Mucosa of descending colon (tissue), 3 donors: Measurements from ENCODE around the gene OR8G1. TPM values are rescaled to one million over a fixed set of nuclear protein-coding genes. Genes with fewer than 3 reads are reported as not detected.
"Not testable (repeated sequence)": the region's sequence is repeated elsewhere in the genome, so short reads cannot be mapped to it uniquely, and the experiment has no call there.

Source experiments
- ATAC-seq: fragments of 200-7000 bp; cut with Tn5 transposase; one replicate; pipeline ENCODE4 v1.9.1; 2020; ENCODE audit warnings: mild to moderate bottlenecking, moderate library complexity
- DNase-seq, 3 donors: peaks; one replicate each; pipeline ENCODE4 v3.0.0-alpha.2; 2020
- H3K36me3 ChIP-seq: fragments of 200-600 bp; one replicate; pipeline ENCODE4 v1.8.0; 2021; ENCODE audit warnings: low read depth, mild to moderate bottlenecking
- H3K4me1 ChIP-seq: fragments of 200-600 bp; one replicate; pipeline ENCODE4 v1.8.0; 2021; ENCODE audit warnings: low read depth, mild to moderate bottlenecking
- H3K4me3 ChIP-seq: fragments of 200-600 bp; one replicate; pipeline ENCODE4 v1.8.0; 2021; ENCODE audit warnings: mild to moderate bottlenecking
- H3K9me3 ChIP-seq: fragments of 200-600 bp; one replicate; pipeline ENCODE4 v1.8.0; 2021; ENCODE audit warnings: mild to moderate bottlenecking
- CTCF ChIP-seq: fragments of 200-600 bp; IDR thresholded peaks from one replicate; pipeline ENCODE4 v1.8.0; 2022; ENCODE audit warnings: antibody characterized with exemption, mild to moderate bottlenecking
- intact Hi-C, 2 donors: fragments of 100-400 bp; cut with DNase I in 1 of 2; cut with micrococcal nuclease in 1 of 2; formaldehyde crosslinking; loops; one replicate each; pipeline versions ENCODE4 v1.11.0 to v1.11.1; 2022; cut with DNase I, micrococcal nuclease
- total RNA-seq, 3 donors: library from RNA; stranded (reverse); fragmentation: NEBNext Ultra II Directional in 2 of 3; extraction: Animal tissue kit (Norgen Biotek cat#: 25700) in 2 of 3; gene quantifications; one replicate each; pipeline versions ENCODE4 v1.2.1 to v1.2.4, GENCODE V29; 2021 to 2023
- donor health status: DM: no; HTN: no; CAD: no; lungs with moderate emphysema.
- donor health status: DM: no; HTN: no; CAD: no.
- donor health status: DM: no; HTN: yes; CAD: no.

The OR8G1 gene
- total RNA-seq, 3 donors from 2014 or later, result not detected

- ATAC-seq (no peak), DNase-seq (no peak)
- Histone ChIP-seq H3K9me3 (no peaks in the 10 kb centered on the region), H3K4me3 (no peak overlapping the region), H3K36me3 (no peaks in the 10 kb centered on the region), H3K4me1 (no peaks in the 10 kb centered on the region)
- intact Hi-C loops, result no loop called here
- no peak for TF ChIP-seq CTCF
These were observed 31.0 kb upstream of the OR8G1 start for GRCh38 chr11:124209824-124210357.

- no peak for ATAC-seq
- no peak for TF ChIP-seq CTCF
- Histone ChIP-seq H3K9me3 (no peaks in the 10 kb centered on the region), H3K36me3 (no peaks in the 10 kb centered on the region), H3K4me3 (no peak overlapping the region), H3K4me1 (no peaks in the 10 kb centered on the region)
- intact Hi-C loops, result no loop called here
- DNase-seq, result no peak
These were observed 30.5 kb upstream of the OR8G1 start for GRCh38 chr11:124210421-124210820.

- ATAC-seq (no peak), DNase-seq (no peak)
- Histone ChIP-seq H3K9me3 (no peaks in the 10 kb centered on the region), H3K36me3 (no peaks in the 10 kb centered on the region), H3K4me1 (no peaks in the 10 kb centered on the region), H3K4me3 (no peak overlapping the region)
- intact Hi-C loops, result no loop called here
- TF ChIP-seq CTCF, result no peak
These were observed 29.6 kb upstream of the OR8G1 start for GRCh38 chr11:124211321-124211720.

GRCh38 chr11:124214027-124214426 is 26.9 kb upstream of the OR8G1 start:
- Histone ChIP-seq H3K4me1 (no peaks in the 10 kb centered on the region), H3K36me3 (no peaks in the 10 kb centered on the region), H3K9me3 (no peaks in the 10 kb centered on the region), H3K4me3 (no peak overlapping the region)
- intact Hi-C loops, result no loop called here
- ATAC-seq, result no peak
- TF ChIP-seq CTCF, result no peak
- no peak for DNase-seq

GRCh38 chr11:124219126-124219525 is 21.8 kb upstream of the OR8G1 start:
- H3K9me3 ChIP-seq, result no peaks in the 10 kb centered on the region
- H3K4me1 ChIP-seq, result no peaks in the 10 kb centered on the region
- intact Hi-C loops, result no loop called here
- ATAC-seq (no peak), DNase-seq (no peak)
- H3K4me3 ChIP-seq, result no peak overlapping the region
- no peaks in the 10 kb centered on the region for H3K36me3 ChIP-seq
- TF ChIP-seq CTCF, result no peak

- peak; percentile 91 for ATAC-seq
- H3K4me1 ChIP-seq, result no peaks in the 10 kb centered on the region
- no peak overlapping the region for H3K4me3 ChIP-seq
- no peaks in the 10 kb centered on the region for H3K9me3 ChIP-seq
- DNase-seq, result no peak
- intact Hi-C loops, result no loop called here
- TF ChIP-seq CTCF, result no peak
- H3K36me3 ChIP-seq, result no peaks in the 10 kb centered on the region
These were observed 18.5 kb upstream of the OR8G1 start for GRCh38 chr11:124222407-124222806.

- H3K4me1 ChIP-seq, H3K36me3 ChIP-seq, intact Hi-C loops, DNase-seq, H3K9me3 ChIP-seq, H3K4me3 ChIP-seq: not testable (repeated sequence)
- ATAC-seq, result peak; percentile 26
These were observed 16.1 kb upstream of the OR8G1 start for GRCh38 chr11:124224618-124225423.
